Naive thymus-derived CD8-positive, alpha-beta T cell (primary cell): Measurements from ENCODE around the gene FAM3A. TPM values are rescaled to one million over a fixed set of nuclear protein-coding genes. Genes with fewer than 3 reads are reported as not detected.
"Not testable (repeated sequence)": the region's sequence is repeated elsewhere in the genome, so short reads cannot be mapped to it uniquely, and the experiment has no call there.

Experiments
- ATAC-seq, 2 donors: fragments of 150-1000 bp; cut with Tn5 transposase in 1 of 2; sonication (Bioruptor Pico), chemical (Tn5 transposase) in 1 of 2; 1 replicate in 1 of 2; 2 replicates in 1 of 2; pipeline ENCODE4 v1.10.0; 2021; ENCODE audit warnings: mild to moderate bottlenecking in 2 of 2, moderate library complexity in 2 of 2
- POLR2A ChIA-PET: fragments of 350-600 bp; sonication (Branson Sonifier 250); formaldehyde crosslinking; loops from one replicate; lab custom pipeline; 2021; ENCODE audit warnings: antibody characterized with exemption; lab: Charles Lee
- DNase-seq, 10 donors: peaks; one replicate each; pipeline versions ENCODE4 v3.0.0 to v3.0.0-alpha.2; 2020 to 2022
- H3K27ac Mint-ChIP-seq, 10 donors: one replicate each; pipeline ENCODE4 v1.8.0; 2020 to 2022; ENCODE audit warnings: mild to moderate bottlenecking in 10 of 10, mixed read lengths in 10 of 10, moderate library complexity in 4 of 10, inconsistent platforms in 1 of 10
- H3K27me3 Mint-ChIP-seq, 5 donors: one replicate each; pipeline ENCODE4 v1.8.0; 2021 to 2022; ENCODE audit warnings: mixed read lengths in 5 of 5
- H3K36me3 Mint-ChIP-seq, 3 donors: one replicate each; pipeline ENCODE4 v1.8.0; 2020 to 2022; ENCODE audit warnings: mixed read lengths in 3 of 3, mild to moderate bottlenecking in 2 of 3, inconsistent platforms in 1 of 3
- H3K4me1 Mint-ChIP-seq, 4 donors: one replicate each; pipeline ENCODE4 v1.8.0; 2021 to 2022; ENCODE audit warnings: mixed read lengths in 4 of 4
- H3K4me3 Mint-ChIP-seq, 10 donors: one replicate each; pipeline ENCODE4 v1.8.0; 2020 to 2022; ENCODE audit warnings: mild to moderate bottlenecking in 10 of 10, mixed read lengths in 10 of 10, moderate library complexity in 6 of 10, inconsistent platforms in 1 of 10
- H3K9me3 Mint-ChIP-seq, 9 donors: one replicate each; pipeline ENCODE4 v1.8.0; 2020 to 2022; ENCODE audit warnings: mixed read lengths in 9 of 9, mild to moderate bottlenecking in 3 of 9, inconsistent platforms in 1 of 9, moderate library complexity in 1 of 9
- polyA plus RNA-seq, 3 donors: library from polyadenylated mRNA; unstranded; fragments of 300-500 nt; fragmentation: Illumina TruSeq; gene quantifications; one replicate each; pipeline ENCODE4 v1.2.3, GENCODE V29; 2021
- total RNA-seq, 8 experiments: library from RNA in 2 of 8; stranded (reverse) in 2 of 8; gene quantifications; one replicate each; pipeline ENCODE4 v1.2.3 and lab custom pipeline; 2021 to 2026

FAM3A gene
- total RNA-seq = 10 to 100 TPM; 66.0 to 69.4 TPM
- polyA plus RNA-seq = 10 to 100 TPM; 24.3 to 33.3 (median 26.0) TPM
- total RNA-seq (lab: John Stamatoyannopoulos, UW) = 33.3 to 54.0 (median 39.2) reads per million in 6 experiments

GRCh38 chrX:154515966-154516655 lies at the start of gene FAM3A:
Gene FAM3A (minus strand): TSS chrX:154516232. CDS start chrX:154515772, 460 bp downstream.
- Mint-ChIP-seq H3K36me3 (peaks cover 0 to 2% (median 0%) of the 10 kb centered on the region in 3 donors), H3K4me1 (peaks cover 9 to 32% (median 30%) of the 10 kb centered on the region in 4 donors), H3K27me3 (no peaks in the 10 kb centered on the region), H3K27ac (peak within 1 kb of the TSS; percentile 87 to 95 (median 93)), H3K9me3 (no peaks in the 10 kb centered on the region), H3K4me3 (peak within 1 kb of the TSS; percentile 77 to 91 (median 85))
- ATAC-seq = peak; percentile 84 to 93
- DNase-seq = peak; percentile 80 to 96 (median 90)
- POLR2A ChIA-PET = interaction anchor here (0.6 to 5.4 kb wide), 12 partner anchors 10 to 116 kb away, joined by 3 to 54 read pairs (median 11); partner anchors contain the start of genes RPL10, SLC10A3, TAFAZZIN and UBL4A

DNA sequence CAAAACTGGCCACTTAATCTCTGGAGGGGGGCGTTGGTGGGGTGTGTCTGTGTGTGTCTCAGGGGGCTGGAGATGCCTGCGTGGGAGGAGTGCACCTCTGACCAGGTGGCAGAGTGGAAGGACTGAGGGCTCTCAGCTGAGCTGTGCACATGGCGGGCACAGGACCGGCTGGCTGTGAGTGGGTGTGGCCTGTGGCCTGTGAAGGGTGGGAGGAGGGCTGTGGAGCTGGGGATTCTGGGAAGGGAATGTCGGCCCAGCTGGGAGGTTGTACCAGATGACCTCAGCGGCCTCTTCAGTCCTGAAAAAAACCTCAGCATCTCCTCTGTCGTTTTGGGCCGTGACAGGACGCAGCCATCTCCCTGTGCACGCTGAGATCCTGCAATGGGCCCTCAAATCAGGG lies 46.3 kb upstream of the FAM3A start:
- H3K4me3 Mint-ChIP-seq, H3K4me1 Mint-ChIP-seq, H3K36me3 Mint-ChIP-seq, POLR2A ChIA-PET, H3K27ac Mint-ChIP-seq, ATAC-seq, H3K27me3 Mint-ChIP-seq, H3K9me3 Mint-ChIP-seq, DNase-seq: not testable (repeated sequence)

DNA sequence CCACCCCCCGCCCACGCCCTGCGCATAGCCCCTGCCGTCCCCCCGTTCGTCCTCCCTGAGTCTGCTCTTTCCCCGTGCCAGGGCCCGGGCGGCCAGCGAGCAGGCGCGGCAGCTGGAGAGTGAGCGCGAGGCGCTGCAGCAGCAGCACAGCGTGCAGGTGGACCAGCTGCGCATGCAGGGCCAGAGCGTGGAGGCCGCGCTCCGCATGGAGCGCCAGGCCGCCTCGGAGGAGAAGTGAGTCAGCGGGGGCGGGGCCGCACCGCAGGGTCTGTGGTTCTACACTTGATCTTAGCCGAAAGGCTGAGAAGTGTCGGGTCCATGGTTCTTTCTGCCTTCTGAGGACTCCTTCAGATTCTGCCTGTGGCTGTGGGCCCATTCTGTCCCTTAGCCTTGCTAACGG lies 44.3 kb upstream of the FAM3A start:
- H3K27ac Mint-ChIP-seq, H3K9me3 Mint-ChIP-seq, H3K4me3 Mint-ChIP-seq, ATAC-seq, H3K36me3 Mint-ChIP-seq, POLR2A ChIA-PET, DNase-seq, H3K27me3 Mint-ChIP-seq, H3K4me1 Mint-ChIP-seq: not testable (repeated sequence)

DNA sequence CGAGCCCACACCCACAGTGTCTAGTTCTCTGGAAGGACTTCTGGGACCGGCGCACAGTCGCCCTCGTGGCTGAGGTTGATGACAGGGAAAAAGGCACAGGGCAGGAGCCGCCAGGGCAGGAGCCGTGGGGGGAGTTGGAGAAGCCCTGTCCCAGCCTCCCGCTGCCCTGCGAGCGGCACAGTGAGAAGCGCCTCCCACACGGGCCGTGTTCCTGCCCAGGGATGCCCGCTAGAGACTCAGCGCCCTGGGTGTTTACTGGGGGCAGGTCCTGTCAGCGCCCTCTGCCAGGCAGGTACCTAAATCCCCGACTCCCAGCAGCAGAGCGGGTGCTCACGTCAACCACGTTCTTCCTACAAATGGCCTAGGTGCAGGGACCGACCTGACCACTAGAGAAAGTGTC lies 42.9 kb upstream of the FAM3A start:
- ATAC-seq, H3K9me3 Mint-ChIP-seq, POLR2A ChIA-PET, H3K4me3 Mint-ChIP-seq, H3K27ac Mint-ChIP-seq, H3K27me3 Mint-ChIP-seq, DNase-seq, H3K4me1 Mint-ChIP-seq: not testable (repeated sequence)
- H3K36me3 Mint-ChIP-seq = peaks cover 0 to 15% (median 0%) of the 10 kb centered on the region in 3 donors

DNA sequence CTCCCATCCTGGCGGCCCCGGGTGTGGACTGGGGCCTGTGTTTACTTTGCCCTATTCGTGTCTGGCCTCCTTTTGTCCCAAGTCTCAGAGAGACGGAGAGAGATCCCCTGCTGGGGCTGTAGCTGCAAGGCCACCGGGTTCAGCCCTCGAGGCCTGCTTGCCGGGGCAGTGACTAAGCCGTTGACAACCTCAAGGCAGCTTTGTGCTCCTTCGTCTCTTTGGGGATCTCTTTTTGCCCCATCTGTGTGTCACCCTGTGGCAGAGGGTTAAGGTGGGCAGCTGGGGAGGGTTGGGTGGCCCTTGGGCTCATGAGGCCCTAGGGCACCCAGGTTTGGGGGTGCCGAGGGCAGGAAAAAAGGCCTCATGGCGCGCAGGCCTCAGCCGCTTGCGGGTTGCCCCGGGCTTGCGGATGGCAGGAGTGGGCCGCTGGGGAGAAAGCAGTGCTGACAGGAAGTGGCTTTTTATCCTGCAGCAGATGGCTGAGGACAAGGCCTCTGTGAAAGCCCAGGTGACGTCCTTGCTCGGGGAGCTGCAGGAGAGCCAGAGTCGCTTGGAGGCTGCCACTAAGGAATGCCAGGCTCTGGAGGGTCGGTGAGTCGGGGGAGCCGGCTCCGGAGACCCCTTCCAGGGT lies 42.1 kb upstream of the FAM3A start:
- H3K9me3 Mint-ChIP-seq, POLR2A ChIA-PET, H3K4me3 Mint-ChIP-seq, H3K27me3 Mint-ChIP-seq, H3K27ac Mint-ChIP-seq, DNase-seq: not testable (repeated sequence)
- ATAC-seq = peak; percentile 76 to 83
- Mint-ChIP-seq H3K4me1 (peaks cover 0 to 11% (median 3%) of the 10 kb centered on the region in 4 donors), H3K36me3 (peaks cover 0 to 19% (median 0%) of the 10 kb centered on the region in 3 donors)

- H3K9me3 Mint-ChIP-seq, DNase-seq, POLR2A ChIA-PET, ATAC-seq, H3K27me3 Mint-ChIP-seq: not testable (repeated sequence)
- Mint-ChIP-seq H3K27ac (peak overlapping the region in 1 of 10 donors; percentile 33), H3K4me1 (peaks cover 15 to 43% (median 37%) of the 10 kb centered on the region in 4 donors), H3K4me3 (peak overlapping the region in 1 of 10 donors; percentile 19), H3K36me3 (peaks cover 0 to 43% (median 0%) of the 10 kb centered on the region in 3 donors)
Observed at GRCh38 chrX:154552112-154552806, 36.2 kb upstream of the FAM3A start.

DNA sequence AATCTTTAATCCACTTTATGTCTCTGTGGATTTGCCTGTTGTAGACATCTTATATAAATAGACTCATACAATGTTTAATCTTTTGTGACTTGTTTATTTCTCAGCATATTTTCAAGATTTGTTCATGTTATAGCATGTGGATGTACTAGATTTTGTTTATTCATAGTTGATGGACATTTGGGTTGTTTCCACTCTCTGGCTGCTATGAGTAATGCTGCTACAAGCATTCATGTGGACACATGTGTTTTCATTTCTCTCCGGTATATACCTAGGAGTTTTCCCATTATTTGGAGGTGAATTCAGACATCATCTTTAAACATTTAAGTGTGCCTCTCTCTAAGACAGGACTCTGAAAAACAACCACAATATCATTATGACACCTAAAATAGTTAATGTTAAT lies 33.7 kb upstream of the FAM3A start:
- peaks cover 17 to 50% (median 42%) of the 10 kb centered on the region in 4 donors for H3K4me1 Mint-ChIP-seq
- POLR2A ChIA-PET = no interaction called here
- peak overlapping the region in 9 of 10 donors; percentile 17 to 76 (median 64) for H3K4me3 Mint-ChIP-seq
- ATAC-seq (no peak), DNase-seq (no peak)
- H3K36me3 Mint-ChIP-seq = peaks cover 0 to 35% (median 0%) of the 10 kb centered on the region in 3 donors
- H3K27ac Mint-ChIP-seq = peak overlapping the region in 8 of 10 donors; percentile 14 to 79 (median 46)
- H3K9me3 Mint-ChIP-seq = no peaks in the 10 kb centered on the region
- H3K27me3 Mint-ChIP-seq = no peaks in the 10 kb centered on the region

DNA sequence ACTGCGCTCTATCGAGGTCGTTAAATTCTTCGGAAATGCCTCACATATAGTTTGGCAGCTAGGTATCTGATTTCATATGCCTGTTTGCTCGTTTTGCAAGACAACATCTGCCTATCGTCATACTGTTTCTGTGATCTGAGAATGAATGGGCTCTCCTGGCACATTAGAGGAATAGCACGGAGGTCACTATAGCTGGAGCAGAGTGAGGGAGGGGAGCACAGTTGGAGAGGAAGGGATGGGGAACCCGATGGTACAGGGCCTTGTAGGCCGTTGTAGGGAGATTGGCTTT lies 31.9 kb upstream of the FAM3A start:
- peak overlapping the region; percentile 82 to 98 (median 92) for H3K4me3 Mint-ChIP-seq
- H3K36me3 Mint-ChIP-seq = peaks cover 0 to 22% (median 0%) of the 10 kb centered on the region in 3 donors
- DNase-seq (no peak), ATAC-seq (no peak)
- no peaks in the 10 kb centered on the region for H3K9me3 Mint-ChIP-seq
- H3K27ac Mint-ChIP-seq = peak overlapping the region; percentile 85 to 98 (median 92)
- H3K27me3 Mint-ChIP-seq = no peaks in the 10 kb centered on the region
- POLR2A ChIA-PET = interaction anchor here (0.8 to 1.5 kb wide), 7 partner anchors 57 to 754 kb away, joined by 3 to 6 read pairs (median 3); partner anchors contain the start of genes IDH3G, RPL10, SLC10A3 and SSR4
- peaks cover 17 to 54% (median 46%) of the 10 kb centered on the region in 4 donors for H3K4me1 Mint-ChIP-seq

GRCh38 chrX:154547245-154548027 lies 31.4 kb upstream of the FAM3A start, which contains the start of gene IKBKG:
Gene IKBKG (plus strand): TSS chrX:154547620. CDS start chrX:154552003, 4,383 bp downstream.
- H3K4me1 Mint-ChIP-seq = peaks cover 21 to 60% (median 51%) of the 10 kb centered on the region in 4 donors
- ATAC-seq (peak; percentile 77 to 80), DNase-seq (peak; percentile 80 to 93 (median 86))
- peaks cover 0 to 22% (median 0%) of the 10 kb centered on the region in 3 donors for H3K36me3 Mint-ChIP-seq
- peak within 1 kb of the TSS; percentile 82 to 98 (median 92) for H3K4me3 Mint-ChIP-seq
- POLR2A ChIA-PET = interaction anchor here (0.8 to 1.5 kb wide), 12 partner anchors 11 to 753 kb away, joined by 3 to 6 read pairs (median 3); partner anchors contain the start of genes ATP6AP1, DKC1, HCFC1 and IDH3G
- H3K9me3 Mint-ChIP-seq = no peaks in the 10 kb centered on the region
- no peaks in the 10 kb centered on the region for H3K27me3 Mint-ChIP-seq
- peak within 1 kb of the TSS; percentile 85 to 98 (median 92) for H3K27ac Mint-ChIP-seq

GRCh38 chrX:154546354-154547244 lies 30.6 kb upstream of the FAM3A start, which contains the start of gene G6PD:
Gene G6PD (minus strand): TSS chrX:154546846. CDS start chrX:154546155, 691 bp downstream.
- H3K36me3 Mint-ChIP-seq = peaks cover 0 to 15% (median 0%) of the 10 kb centered on the region in 3 donors
- ATAC-seq = peak; percentile 64 to 66
- H3K4me3 Mint-ChIP-seq = peak within 1 kb of the TSS; percentile 82 to 98 (median 92)
- peak in 9 of 10 donors; percentile 68 to 93 (median 85) for DNase-seq
- POLR2A ChIA-PET = interaction anchor here (0.9 to 1.5 kb wide), 9 partner anchors 10 to 575 kb away, joined by 3 to 6 read pairs (median 3); partner anchors contain the start of genes ATP6AP1, DKC1, HCFC1 and RPL10
- no peaks in the 10 kb centered on the region for H3K9me3 Mint-ChIP-seq
- peaks cover 21 to 62% (median 52%) of the 10 kb centered on the region in 4 donors for H3K4me1 Mint-ChIP-seq
- peak within 1 kb of the TSS; percentile 85 to 98 (median 92) for H3K27ac Mint-ChIP-seq
- H3K27me3 Mint-ChIP-seq = no peaks in the 10 kb centered on the region
